HCT116 (cell line): ENCODE data around the gene SH3BP1. TPM values are rescaled to one million over a fixed set of nuclear protein-coding genes. Genes with fewer than 3 reads are reported as not detected.

Experiments used
- ATAC-seq: fragments of 200-7000 bp; cut with Tn5 transposase; 2 replicates; pipeline ENCODE4 v1.9.1; 2020; ENCODE audit warnings: mild to moderate bottlenecking, moderate library complexity
- BruUV-seq: library from RNA; stranded (reverse); fragments of 400-500 nt; replicated peaks from 2 replicates; lab custom pipeline; 2021; lab: Mats Ljungman, UMichigan
- CTCF ChIA-PET: fragments of 300-600 bp; sonication (Branson Sonifier 250); formaldehyde crosslinking; loops from one replicate; lab custom pipeline; 2021; ENCODE audit warnings: antibody characterized with exemption; lab: Charles Lee
- POLR2A ChIA-PET: fragments of 300-600, 350-600 bp; sonication (Branson Sonifier 250); formaldehyde crosslinking; loops from one replicate; lab custom pipeline; 2021; ENCODE audit warnings: antibody characterized with exemption; lab: Charles Lee
- RAD21 ChIA-PET, 2 experiments: fragments of 300-600 bp; sonication (Branson Sonifier 250); formaldehyde crosslinking; loops; one replicate each; lab custom pipeline; 2023; ENCODE audit warnings: low total read pairs in 2 of 2; ENCODE audit not compliant: uncharacterized antibody in 2 of 2, unreplicated experiment in 2 of 2, low non-redundant PET in 1 of 2; lab: Charles Lee
- DNase-seq: peaks from one replicate; pipeline ENCODE4 v3.0.0-alpha.2; 2010; ENCODE audit warnings: low read depth, low spot score
- H2AFZ ChIP-seq: fragments of 200-600 bp; shearing (Covaris generic), sonication (generic); 2 replicates; pipeline ENCODE4 v1.6.1; 2017; ENCODE audit warnings: low read depth, mixed run types, mixed read lengths, antibody characterized with exemption, low read length; ENCODE audit not compliant: poor library complexity, severe bottlenecking
- H3K27ac ChIP-seq: 2 replicates; pipeline ENCODE4 v1.5.1; 2012; ENCODE audit warnings: low read depth, low read length
- H3K27me3 ChIP-seq: fragments of 200-600 bp; sonication (generic); 2 replicates; pipeline ENCODE4 v1.6.1; 2016; ENCODE audit warnings: mixed run types, low read length, mixed read lengths; ENCODE audit not compliant: insufficient read depth
- H3K36me3 ChIP-seq, 2 experiments: fragments of 200-500 bp in 1 of 2; fragments of 200-600 bp in 1 of 2; sonication (Bioruptor generic) in 1 of 2; sonication (generic) in 1 of 2; 2 replicates each; pipeline versions ENCODE4 v1.5.1 to v1.6.1; 2014 to 2016; ENCODE audit warnings: low read length in 2 of 2, inconsistent platforms in 1 of 2, mixed read lengths in 1 of 2, mixed run types in 1 of 2; ENCODE audit not compliant: insufficient read depth in 2 of 2, control insufficient read depth in 1 of 2
- H3K4me1 ChIP-seq, 2 experiments: fragments of 200-600 bp in 1 of 2; sonication (generic) in 1 of 2; 2 replicates each; pipeline versions ENCODE4 v1.5.1 to v1.6.1; 2012 to 2017; ENCODE audit warnings: low read length in 2 of 2, inconsistent platforms in 1 of 2, mild to moderate bottlenecking in 1 of 2, mixed read lengths in 1 of 2, mixed run types in 1 of 2, moderate library complexity in 1 of 2; ENCODE audit not compliant: insufficient read depth in 2 of 2, control insufficient read depth in 1 of 2
- H3K4me2 ChIP-seq: fragments of 200-600 bp; sonication (generic); 2 replicates; pipeline ENCODE4 v1.6.1; 2017; ENCODE audit warnings: mixed run types, low read length, mixed read lengths
- H3K4me3 ChIP-seq, 2 experiments: fragments of 200-600 bp in 1 of 2; sonication (generic) in 1 of 2; replicated peaks in 1 of 2; 2 replicates each; pipeline ENCODE4 v1.5.1; 2011 to 2016; ENCODE audit warnings: low read length in 2 of 2, control low read depth in 1 of 2, low read depth in 1 of 2, mild to moderate bottlenecking in 1 of 2, mixed read lengths in 1 of 2, mixed run types in 1 of 2
- H3K79me2 ChIP-seq: fragments of 200-600 bp; sonication (generic); 2 replicates; pipeline ENCODE4 v1.6.1; 2017; ENCODE audit warnings: mild to moderate bottlenecking, mixed run types, low read length, moderate library complexity, mixed read lengths; ENCODE audit not compliant: insufficient read depth
- H3K9ac ChIP-seq: fragments of 200-600 bp; sonication (generic); 2 replicates; pipeline ENCODE4 v1.6.1; 2016; ENCODE audit warnings: low read length, mixed read lengths
- H3K9me2 ChIP-seq: fragments of 200-600 bp; sonication (generic), shearing (Covaris generic); 2 replicates; pipeline ENCODE4 v1.6.1; 2017; ENCODE audit warnings: mixed run types, mild to moderate bottlenecking, moderate library complexity; ENCODE audit not compliant: insufficient read depth
- H3K9me3 ChIP-seq, 2 experiments: fragments of 200-500 bp in 1 of 2; fragments of 200-600 bp in 1 of 2; sonication (Bioruptor generic) in 1 of 2; sonication (generic) in 1 of 2; 2 replicates each; pipeline ENCODE4 v1.6.1; 2014 to 2017; ENCODE audit warnings: low read length in 2 of 2, mixed read lengths in 2 of 2, inconsistent platforms in 1 of 2, low read depth in 1 of 2, mild to moderate bottlenecking in 1 of 2, mixed run types in 1 of 2, moderate library complexity in 1 of 2; ENCODE audit not compliant: control insufficient read depth in 1 of 2, insufficient read depth in 1 of 2
- H4K20me1 ChIP-seq: fragments of 200-600 bp; sonication (generic), shearing (Covaris generic); 2 replicates; pipeline ENCODE4 v1.6.1; 2017; ENCODE audit warnings: mixed run types, mild to moderate bottlenecking, moderate library complexity; ENCODE audit not compliant: insufficient read depth
- ATF3 ChIP-seq: IDR thresholded peaks from 2 replicates; pipeline ENCODE4 v1.6.1; 2012
- CEBPB ChIP-seq: IDR thresholded peaks from 2 replicates; pipeline ENCODE4 v1.6.1; 2012; ENCODE audit warnings: low read depth
- EGR1 ChIP-seq: IDR thresholded peaks from 2 replicates; pipeline ENCODE4 v1.6.1; 2012; ENCODE audit warnings: low read depth
- ELF1 ChIP-seq: IDR thresholded peaks from 2 replicates; pipeline ENCODE4 v1.6.1; 2012; ENCODE audit warnings: low read depth, borderline replicate concordance
- EZH2 ChIP-seq: fragments of 200-600 bp; sonication (generic); IDR thresholded peaks from 2 replicates; pipeline ENCODE4 v1.6.1; 2017; ENCODE audit warnings: antibody characterized with exemption, mixed run types
- EZH2phosphoT487 ChIP-seq: fragments of 200-600 bp; IDR thresholded peaks from 2 replicates; pipeline ENCODE4 v1.6.1; 2018; ENCODE audit warnings: antibody characterized with exemption, borderline replicate concordance
- POLR2AphosphoS5 ChIP-seq: IDR thresholded peaks from 2 replicates; pipeline ENCODE4 v1.6.1; 2011; ENCODE audit warnings: mild to moderate bottlenecking, low read depth, low read length, moderate library complexity
- RAD21 ChIP-seq: IDR thresholded peaks from 2 replicates; pipeline ENCODE4 v1.6.1; 2012; ENCODE audit warnings: low read depth, mild to moderate bottlenecking
- SP1 ChIP-seq: IDR thresholded peaks from 2 replicates; pipeline ENCODE4 v1.6.1; 2012; ENCODE audit warnings: low read depth
- SRF ChIP-seq: IDR thresholded peaks from 2 replicates; pipeline ENCODE4 v1.6.1; 2012; ENCODE audit warnings: low read depth
- TCF7L2 ChIP-seq: IDR thresholded peaks from 2 replicates; pipeline ENCODE4 v1.7.0; 2011; ENCODE audit warnings: borderline replicate concordance, inconsistent platforms; ENCODE audit not compliant: insufficient read depth, insufficient read length; ENCODE audit errors: extremely low read depth
- ZFX ChIP-seq: fragments of 450-650 bp; IDR thresholded peaks from 2 replicates; pipeline ENCODE4 v1.6.1; 2017
- ZNF274 ChIP-seq: fragments of 200-500 bp; sonication (Bioruptor generic); IDR thresholded peaks from 2 replicates; pipeline ENCODE4 v1.6.1; 2014; ENCODE audit warnings: mild to moderate bottlenecking, low read depth, low read length, inconsistent platforms
- intact Hi-C: fragments of 100-400 bp; cut with micrococcal nuclease; formaldehyde crosslinking; loops from 2 replicates; pipeline ENCODE4 v1.10.0; 2022
- total RNA-seq: library from RNA; stranded (reverse); gene quantifications from one replicate; pipeline ENCODE4 v1.2.1, GENCODE V29; 2021; ENCODE audit not compliant: unreplicated experiment
- TF ChIP-seq, protein P1 (sequence below): IDR thresholded peaks from 2 replicates; pipeline ENCODE4 v1.6.1; 2012; ENCODE audit warnings: low read depth

Gene SH3BP1
- total RNA-seq, 1 experiment from 2014 or later = 48.4 TPM

DNA sequence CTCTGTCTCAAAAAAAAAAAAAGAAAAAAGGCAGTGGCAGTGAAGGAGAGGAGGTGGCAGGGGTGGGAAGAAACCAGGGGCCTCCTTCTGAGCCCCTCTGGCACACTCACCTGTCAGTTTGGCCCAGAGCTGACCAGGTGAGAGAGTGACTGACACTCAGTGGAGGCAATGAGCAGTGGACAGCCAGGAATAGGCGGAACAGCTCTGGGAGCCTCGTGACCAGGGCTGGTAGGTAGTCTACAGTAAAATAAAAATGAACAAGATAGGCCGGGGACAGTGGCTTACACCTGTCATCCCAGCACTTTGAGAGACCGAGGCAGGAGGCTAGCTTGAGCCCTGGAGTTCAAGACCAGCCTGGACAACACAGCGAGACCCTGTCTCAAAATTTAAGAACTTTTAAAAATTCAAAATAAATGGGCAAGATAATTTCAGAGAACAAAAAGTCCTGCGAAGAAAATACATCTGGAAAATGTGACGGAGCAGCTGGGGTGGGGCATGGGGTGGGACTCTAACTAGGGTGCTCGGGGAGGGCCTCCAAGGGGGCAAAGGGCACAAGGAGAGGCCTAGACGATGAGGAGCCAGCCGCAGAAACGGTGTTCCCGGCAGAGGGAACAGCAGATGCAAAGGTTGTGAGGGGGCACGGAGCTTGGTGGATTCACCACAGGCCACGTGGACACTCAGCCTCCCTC is 15.2 kb downstream of the SH3BP1 start:
- H4K20me1 ChIP-seq = no peaks in the 10 kb centered on the region
- ChIA-PET CTCF (no interaction called here), POLR2A (no interaction called here), RAD21 (interaction anchor here in 1 of 2 experiments (0.6 kb wide), 1 partner anchor 27 kb away, joined by 5 read pairs; no protein-coding TSS in a partner anchor)
- BruUV-seq = no TSS peak
- intact Hi-C loops = no loop called here
- H3K27ac ChIP-seq = no peak overlapping the region
- peaks cover 18 to 23% of the 10 kb centered on the region in 2 experiments; a peak in 3 of 4 replicates for H3K36me3 ChIP-seq
- H3K27me3 ChIP-seq = no peaks in the 10 kb centered on the region
- no peaks in the 10 kb centered on the region for H3K9me2 ChIP-seq
- DNase-seq (no peak), ATAC-seq (no peak)
- H3K9ac ChIP-seq = no peak overlapping the region
- peaks cover 7% of the 10 kb centered on the region for H3K79me2 ChIP-seq
- TF ChIP-seq EGR1 (no peak), ELF1 (no peak), RAD21 (no peak), ZNF274 (no peak), SRF (no peak), CEBPB (no peak), TCF7L2 (no peak), EZH2 (no peak), POLR2AphosphoS5 (no peak), EZH2phosphoT487 (no peak), ZFX (no peak), SP1 (no peak), ATF3 (no peak)
- TF ChIP-seq, protein P1, sequence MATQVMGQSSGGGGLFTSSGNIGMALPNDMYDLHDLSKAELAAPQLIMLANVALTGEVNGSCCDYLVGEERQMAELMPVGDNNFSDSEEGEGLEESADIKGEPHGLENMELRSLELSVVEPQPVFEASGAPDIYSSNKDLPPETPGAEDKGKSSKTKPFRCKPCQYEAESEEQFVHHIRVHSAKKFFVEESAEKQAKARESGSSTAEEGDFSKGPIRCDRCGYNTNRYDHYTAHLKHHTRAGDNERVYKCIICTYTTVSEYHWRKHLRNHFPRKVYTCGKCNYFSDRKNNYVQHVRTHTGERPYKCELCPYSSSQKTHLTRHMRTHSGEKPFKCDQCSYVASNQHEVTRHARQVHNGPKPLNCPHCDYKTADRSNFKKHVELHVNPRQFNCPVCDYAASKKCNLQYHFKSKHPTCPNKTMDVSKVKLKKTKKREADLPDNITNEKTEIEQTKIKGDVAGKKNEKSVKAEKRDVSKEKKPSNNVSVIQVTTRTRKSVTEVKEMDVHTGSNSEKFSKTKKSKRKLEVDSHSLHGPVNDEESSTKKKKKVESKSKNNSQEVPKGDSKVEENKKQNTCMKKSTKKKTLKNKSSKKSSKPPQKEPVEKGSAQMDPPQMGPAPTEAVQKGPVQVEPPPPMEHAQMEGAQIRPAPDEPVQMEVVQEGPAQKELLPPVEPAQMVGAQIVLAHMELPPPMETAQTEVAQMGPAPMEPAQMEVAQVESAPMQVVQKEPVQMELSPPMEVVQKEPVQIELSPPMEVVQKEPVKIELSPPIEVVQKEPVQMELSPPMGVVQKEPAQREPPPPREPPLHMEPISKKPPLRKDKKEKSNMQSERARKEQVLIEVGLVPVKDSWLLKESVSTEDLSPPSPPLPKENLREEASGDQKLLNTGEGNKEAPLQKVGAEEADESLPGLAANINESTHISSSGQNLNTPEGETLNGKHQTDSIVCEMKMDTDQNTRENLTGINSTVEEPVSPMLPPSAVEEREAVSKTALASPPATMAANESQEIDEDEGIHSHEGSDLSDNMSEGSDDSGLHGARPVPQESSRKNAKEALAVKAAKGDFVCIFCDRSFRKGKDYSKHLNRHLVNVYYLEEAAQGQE = no peak
- no peak overlapping the region for H3K4me2 ChIP-seq
- no peak overlapping the region for H3K4me3 ChIP-seq
- H2AFZ ChIP-seq = no peak overlapping the region
- peaks cover 6 to 16% of the 10 kb centered on the region in 2 experiments; a peak in 3 of 4 replicates for H3K4me1 ChIP-seq
- no peaks in the 10 kb centered on the region for H3K9me3 ChIP-seq
